ENCODE data around the gene LASP1NB.

Gene LASP1NB

GRCh38 chr17:38893607-38894006 is 31.8 kb upstream of the LASP1NB start:
- WGBS, 2 donors = 49 to 50% methylated on average over 6 of the region's 6 CpGs
- peaks cover 0 to 2% of the 10 kb centered on the region in 2 donors for H3K9me3 ChIP-seq (ENCODE audit: control insufficient read depth in 2 of 2, insufficient read depth in 1 of 2, low read depth in 1 of 2, low read length in 1 of 2)
- peaks cover 3 to 16% of the 10 kb centered on the region in 2 donors for H3K4me1 ChIP-seq (ENCODE audit: control insufficient read depth in 2 of 2, insufficient read depth in 2 of 2, low read length in 1 of 2)
- no peak overlapping the region for H3K4me3 ChIP-seq (ENCODE audit: low read depth in 1 of 2, low read length in 2 of 2)
- H3K36me3 ChIP-seq (ENCODE audit: control insufficient read depth in 2 of 2, insufficient read depth in 2 of 2, low read length in 1 of 2) = peaks cover 8 to 43% of the 10 kb centered on the region in 2 donors
- peak overlapping the region; percentile 21 to 43 for H3K27ac ChIP-seq (ENCODE audit: low read depth in 2 of 2, low read length in 1 of 2)
- H3K27me3 ChIP-seq (ENCODE audit: control insufficient read depth in 1 of 2, insufficient read depth in 2 of 2, low read length in 2 of 2) = no peaks in the 10 kb centered on the region

GRCh38 chr17:38894276-38894675 is 31.1 kb upstream of the LASP1NB start:
- H3K4me3 ChIP-seq (ENCODE audit: low read depth in 1 of 2, low read length in 2 of 2) = no peak overlapping the region
- peaks cover 3 to 16% of the 10 kb centered on the region in 2 donors for H3K4me1 ChIP-seq (ENCODE audit: control insufficient read depth in 2 of 2, insufficient read depth in 2 of 2, low read length in 1 of 2)
- no peaks in the 10 kb centered on the region for H3K27me3 ChIP-seq (ENCODE audit: control insufficient read depth in 1 of 2, insufficient read depth in 2 of 2, low read length in 2 of 2)
- H3K9me3 ChIP-seq (ENCODE audit: control insufficient read depth in 2 of 2, insufficient read depth in 1 of 2, low read depth in 1 of 2, low read length in 1 of 2) = peaks cover 0 to 2% of the 10 kb centered on the region in 2 donors
- H3K36me3 ChIP-seq (ENCODE audit: control insufficient read depth in 2 of 2, insufficient read depth in 2 of 2, low read length in 1 of 2) = peaks cover 8 to 47% of the 10 kb centered on the region in 2 donors
- 57 to 66% methylated on average over 7 of the region's 7 CpGs for WGBS, 2 donors
- H3K27ac ChIP-seq (ENCODE audit: low read depth in 2 of 2, low read length in 1 of 2) = peak overlapping the region in 1 of 2 donors; percentile 3

DNA sequence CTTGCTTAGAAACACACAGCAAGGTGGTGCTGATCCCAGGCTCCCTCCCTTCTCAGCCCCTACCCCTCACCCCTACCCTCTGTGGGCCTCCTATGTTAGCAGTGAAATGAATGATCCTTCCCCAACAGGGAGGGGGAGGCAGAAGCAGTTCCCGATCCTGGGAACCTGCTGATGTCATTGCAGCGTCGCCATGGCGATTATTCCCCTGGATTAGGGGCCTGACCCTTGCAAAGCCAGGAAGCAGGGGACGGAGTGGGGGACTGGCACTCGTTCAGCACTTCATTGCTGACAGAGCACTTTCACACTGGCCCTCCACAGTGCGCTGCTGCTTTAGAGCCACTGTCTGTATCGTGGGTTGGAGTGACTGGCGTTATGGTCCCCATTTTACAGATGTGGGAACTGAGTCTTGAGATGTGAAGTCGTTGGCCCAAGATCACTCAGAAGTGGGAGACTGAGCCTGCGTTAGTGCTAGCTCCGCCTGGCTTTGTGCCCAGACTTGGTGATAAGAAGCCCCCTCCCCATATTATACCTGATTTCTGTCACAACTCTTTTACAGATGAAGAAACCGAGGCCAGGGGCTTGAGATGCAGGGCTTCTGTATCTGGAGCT is 29.0 kb upstream of the LASP1NB start:
- 64 to 69% methylated on average over 13 of the region's 13 CpGs for WGBS, 2 donors
- Histone ChIP-seq H3K4me3 (ENCODE audit: low read depth in 1 of 2, low read length in 2 of 2) (no peak overlapping the region), H3K36me3 (ENCODE audit: control insufficient read depth in 2 of 2, insufficient read depth in 2 of 2, low read length in 1 of 2) (peaks cover 10 to 37% of the 10 kb centered on the region in 2 donors), H3K27ac (ENCODE audit: low read depth in 2 of 2, low read length in 1 of 2) (peak overlapping the region; percentile 4 to 31), H3K27me3 (ENCODE audit: control insufficient read depth in 1 of 2, insufficient read depth in 2 of 2, low read length in 2 of 2) (no peaks in the 10 kb centered on the region), H3K4me1 (ENCODE audit: control insufficient read depth in 2 of 2, insufficient read depth in 2 of 2, low read length in 1 of 2) (peaks cover 3 to 19% of the 10 kb centered on the region in 2 donors), H3K9me3 (ENCODE audit: control insufficient read depth in 2 of 2, insufficient read depth in 1 of 2, low read depth in 1 of 2, low read length in 1 of 2) (peaks cover 0 to 2% of the 10 kb centered on the region in 2 donors)

DNA sequence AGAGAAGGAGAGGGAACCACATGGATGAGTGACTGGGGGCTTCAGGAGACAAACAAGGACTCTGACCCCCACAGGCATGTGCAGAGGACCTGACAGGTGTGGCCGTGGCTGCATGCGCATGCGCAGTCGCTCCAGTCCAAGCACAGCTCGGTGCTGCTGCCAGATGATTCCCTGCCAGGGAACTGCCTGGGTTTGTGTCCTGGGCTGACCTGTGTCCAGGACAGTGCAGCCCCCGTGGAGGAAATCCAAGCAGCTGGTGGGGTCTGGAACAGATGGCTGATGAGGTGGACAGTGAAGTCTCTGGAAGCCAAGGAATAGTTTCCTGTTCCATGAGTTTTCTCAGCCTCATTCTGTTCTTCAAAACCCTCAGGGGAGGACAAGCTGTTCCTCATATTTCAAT is 28.2 kb upstream of the LASP1NB start:
- no peaks in the 10 kb centered on the region for H3K27me3 ChIP-seq (ENCODE audit: control insufficient read depth in 1 of 2, insufficient read depth in 2 of 2, low read length in 2 of 2)
- WGBS, 2 donors = 44 to 49% methylated on average over 6 of the region's 6 CpGs
- peaks cover 3 to 19% of the 10 kb centered on the region in 2 donors for H3K4me1 ChIP-seq (ENCODE audit: control insufficient read depth in 2 of 2, insufficient read depth in 2 of 2, low read length in 1 of 2)
- H3K36me3 ChIP-seq (ENCODE audit: control insufficient read depth in 2 of 2, insufficient read depth in 2 of 2, low read length in 1 of 2) = peaks cover 10 to 35% of the 10 kb centered on the region in 2 donors
- peak overlapping the region in 1 of 2 donors; percentile 64 for H3K27ac ChIP-seq (ENCODE audit: low read depth in 2 of 2, low read length in 1 of 2)
- no peak overlapping the region for H3K4me3 ChIP-seq (ENCODE audit: low read depth in 1 of 2, low read length in 2 of 2)
- H3K9me3 ChIP-seq (ENCODE audit: control insufficient read depth in 2 of 2, insufficient read depth in 1 of 2, low read depth in 1 of 2, low read length in 1 of 2) = peaks cover 0 to 2% of the 10 kb centered on the region in 2 donors

DNA sequence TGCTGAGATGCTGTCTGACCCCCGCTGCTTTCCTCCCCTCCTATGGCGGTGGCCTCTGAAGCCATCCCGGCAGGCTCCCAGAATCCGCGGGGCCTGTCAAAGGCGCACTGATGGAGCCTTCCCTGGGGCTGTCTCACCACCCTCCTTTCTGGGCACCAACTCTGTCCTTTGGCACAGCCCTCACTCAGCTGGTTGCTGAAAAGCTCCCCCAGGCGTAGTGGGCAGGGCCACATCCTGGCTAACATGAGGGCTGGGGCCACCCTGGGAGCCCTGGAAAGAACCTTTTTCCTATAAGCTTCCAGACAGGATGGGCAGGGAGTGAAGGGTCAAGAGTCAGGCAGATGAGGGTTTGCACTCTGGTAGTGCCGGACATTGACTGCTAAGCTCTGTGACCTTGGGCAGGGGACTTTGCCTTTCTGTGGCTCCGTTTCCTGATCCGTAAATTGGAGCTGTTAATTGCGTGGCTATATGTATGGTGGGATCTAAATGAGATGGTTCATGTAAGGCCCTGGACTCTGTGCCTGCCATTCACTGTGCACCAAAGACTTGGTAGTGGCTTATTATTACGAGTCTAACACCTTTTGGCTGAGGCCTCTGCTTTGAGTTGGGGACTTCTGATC is 27.6 kb upstream of the LASP1NB start:
- H3K4me1 ChIP-seq (ENCODE audit: control insufficient read depth in 2 of 2, insufficient read depth in 2 of 2, low read length in 1 of 2) = peaks cover 3 to 18% of the 10 kb centered on the region in 2 donors
- H3K4me3 ChIP-seq (ENCODE audit: low read depth in 1 of 2, low read length in 2 of 2) = no peak overlapping the region
- 55 to 61% methylated on average over 12 of the region's 12 CpGs for WGBS, 2 donors
- H3K9me3 ChIP-seq (ENCODE audit: control insufficient read depth in 2 of 2, insufficient read depth in 1 of 2, low read depth in 1 of 2, low read length in 1 of 2) = peaks cover 0 to 2% of the 10 kb centered on the region in 2 donors
- H3K27ac ChIP-seq (ENCODE audit: low read depth in 2 of 2, low read length in 1 of 2) = peak overlapping the region; percentile 64 to 73
- H3K27me3 ChIP-seq (ENCODE audit: control insufficient read depth in 1 of 2, insufficient read depth in 2 of 2, low read length in 2 of 2) = no peaks in the 10 kb centered on the region
- peaks cover 10 to 31% of the 10 kb centered on the region in 2 donors for H3K36me3 ChIP-seq (ENCODE audit: control insufficient read depth in 2 of 2, insufficient read depth in 2 of 2, low read length in 1 of 2)

GRCh38 chr17:38898291-38898679 is 27.1 kb upstream of the LASP1NB start:
- Histone ChIP-seq H3K36me3 (ENCODE audit: control insufficient read depth in 2 of 2, insufficient read depth in 2 of 2, low read length in 1 of 2) (peaks cover 10 to 26% of the 10 kb centered on the region in 2 donors), H3K27me3 (ENCODE audit: control insufficient read depth in 1 of 2, insufficient read depth in 2 of 2, low read length in 2 of 2) (no peaks in the 10 kb centered on the region), H3K27ac (ENCODE audit: low read depth in 2 of 2, low read length in 1 of 2) (peak overlapping the region; percentile 64 to 73), H3K4me1 (ENCODE audit: control insufficient read depth in 2 of 2, insufficient read depth in 2 of 2, low read length in 1 of 2) (peaks cover 3 to 15% of the 10 kb centered on the region in 2 donors), H3K9me3 (ENCODE audit: control insufficient read depth in 2 of 2, insufficient read depth in 1 of 2, low read depth in 1 of 2, low read length in 1 of 2) (peaks cover 0 to 2% of the 10 kb centered on the region in 2 donors), H3K4me3 (ENCODE audit: low read depth in 1 of 2, low read length in 2 of 2) (no peak overlapping the region)
- WGBS, 2 donors = 47 to 58% methylated on average over 9 of the region's 9 CpGs

DNA sequence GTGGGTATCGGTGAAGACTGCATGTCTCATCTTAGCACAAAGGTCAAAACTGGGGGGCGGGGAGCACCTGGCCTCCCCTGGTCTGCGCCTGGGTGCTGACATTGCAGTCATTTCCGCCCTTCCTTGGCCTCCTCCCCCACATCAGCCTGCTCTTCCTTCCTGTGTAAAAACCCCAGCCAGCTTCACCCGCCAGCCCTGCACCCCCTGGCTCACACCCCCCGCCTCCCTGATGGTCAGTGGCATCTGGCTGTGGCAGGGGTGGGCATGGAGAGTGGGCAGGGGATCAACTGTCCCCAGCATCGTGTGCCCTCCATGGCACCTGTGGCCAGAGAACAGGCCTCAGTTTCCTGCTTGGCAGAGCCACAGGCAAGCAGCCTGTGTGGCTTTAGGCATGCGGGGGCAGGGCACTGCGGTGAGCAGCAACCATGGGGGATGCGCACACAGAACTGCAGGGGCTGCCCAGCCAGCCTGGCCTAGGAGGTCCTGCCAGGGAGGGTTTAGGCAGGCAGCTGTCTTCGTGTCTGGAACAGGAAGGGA is 26.5 kb upstream of the LASP1NB start:
- WGBS, 2 donors = 61 to 68% methylated on average over 11 of the region's 11 CpGs
- Histone ChIP-seq H3K27me3 (ENCODE audit: control insufficient read depth in 1 of 2, insufficient read depth in 2 of 2, low read length in 2 of 2) (no peaks in the 10 kb centered on the region), H3K27ac (ENCODE audit: low read depth in 2 of 2, low read length in 1 of 2) (peak overlapping the region; percentile 64 to 73), H3K4me3 (ENCODE audit: low read depth in 1 of 2, low read length in 2 of 2) (no peak overlapping the region), H3K4me1 (ENCODE audit: control insufficient read depth in 2 of 2, insufficient read depth in 2 of 2, low read length in 1 of 2) (peaks cover 3 to 11% of the 10 kb centered on the region in 2 donors), H3K9me3 (ENCODE audit: control insufficient read depth in 2 of 2, insufficient read depth in 1 of 2, low read depth in 1 of 2, low read length in 1 of 2) (peaks cover 0 to 2% of the 10 kb centered on the region in 2 donors), H3K36me3 (ENCODE audit: control insufficient read depth in 2 of 2, insufficient read depth in 2 of 2, low read length in 1 of 2) (peaks cover 6 to 22% of the 10 kb centered on the region in 2 donors)

DNA sequence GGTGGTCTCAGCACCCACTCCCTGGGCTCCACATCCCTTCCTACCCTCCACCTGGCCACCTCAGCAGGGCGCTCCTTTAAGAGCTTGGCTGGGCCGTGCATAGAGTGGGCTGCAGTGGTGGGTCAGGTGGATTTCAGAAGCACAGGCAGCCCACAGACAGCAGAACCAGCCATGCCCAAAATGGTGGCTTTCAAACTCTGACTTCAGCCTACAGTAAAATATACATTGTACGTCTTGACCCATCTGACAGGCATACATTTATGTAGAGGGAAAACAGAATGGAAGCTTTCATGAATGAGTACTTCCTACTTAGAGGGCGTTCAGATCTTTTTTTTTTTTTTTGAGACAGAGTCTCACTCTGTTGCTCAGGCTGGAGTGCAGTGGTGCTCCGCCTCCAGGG is 26.0 kb upstream of the LASP1NB start:
- Histone ChIP-seq H3K4me3 (ENCODE audit: low read depth in 1 of 2, low read length in 2 of 2) (no peak overlapping the region), H3K4me1 (ENCODE audit: control insufficient read depth in 2 of 2, insufficient read depth in 2 of 2, low read length in 1 of 2) (peaks cover 3 to 11% of the 10 kb centered on the region in 2 donors), H3K9me3 (ENCODE audit: control insufficient read depth in 2 of 2, insufficient read depth in 1 of 2, low read depth in 1 of 2, low read length in 1 of 2) (peaks cover 0 to 2% of the 10 kb centered on the region in 2 donors), H3K36me3 (ENCODE audit: control insufficient read depth in 2 of 2, insufficient read depth in 2 of 2, low read length in 1 of 2) (peaks cover 6 to 22% of the 10 kb centered on the region in 2 donors), H3K27ac (ENCODE audit: low read depth in 2 of 2, low read length in 1 of 2) (peak overlapping the region; percentile 47 to 73), H3K27me3 (ENCODE audit: control insufficient read depth in 1 of 2, insufficient read depth in 2 of 2, low read length in 2 of 2) (no peaks in the 10 kb centered on the region)
- WGBS, 2 donors = 77 to 80% methylated on average over 5 of the region's 5 CpGs

GRCh38 chr17:38900978-38901656 is 24.3 kb upstream of the LASP1NB start:
- 40 to 44% methylated on average over 10 of the region's 10 CpGs for WGBS, 2 donors
- no peaks in the 10 kb centered on the region for H3K27me3 ChIP-seq (ENCODE audit: control insufficient read depth in 1 of 2, insufficient read depth in 2 of 2, low read length in 2 of 2)
- H3K36me3 ChIP-seq (ENCODE audit: control insufficient read depth in 2 of 2, insufficient read depth in 2 of 2, low read length in 1 of 2) = peaks cover 2 to 22% of the 10 kb centered on the region in 2 donors
- H3K4me1 ChIP-seq (ENCODE audit: control insufficient read depth in 2 of 2, insufficient read depth in 2 of 2, low read length in 1 of 2) = peaks cover 3 to 11% of the 10 kb centered on the region in 2 donors
- no peaks in the 10 kb centered on the region for H3K9me3 ChIP-seq (ENCODE audit: control insufficient read depth in 2 of 2, insufficient read depth in 1 of 2, low read depth in 1 of 2, low read length in 1 of 2)
- no peak overlapping the region for H3K4me3 ChIP-seq (ENCODE audit: low read depth in 1 of 2, low read length in 2 of 2)
- H3K27ac ChIP-seq (ENCODE audit: low read depth in 2 of 2, low read length in 1 of 2) = peak overlapping the region; percentile 38 to 43
